Testis (tissue), 3 donors: Measurements from ENCODE around the gene RDM1. TPM values are rescaled to one million over a fixed set of nuclear protein-coding genes. Genes with fewer than 3 reads are reported as not detected.
"Not testable (repeated sequence)": the region's sequence is repeated elsewhere in the genome, so short reads cannot be mapped to it uniquely, and the experiment has no call there.

Source experiments
- DNase-seq: peaks from one replicate; pipeline ENCODE4 v3.0.0-alpha.2; 2019
- H3K27ac ChIP-seq, 2 donors: fragments of 200-600 bp; sonication (generic); one replicate each; pipeline ENCODE4 v1.5.1; 2019
- H3K27me3 ChIP-seq: fragments of 200-600 bp; sonication (generic); one replicate; pipeline ENCODE4 v1.5.1; 2019
- H3K36me3 ChIP-seq: fragments of 200-600 bp; sonication (generic); one replicate; pipeline ENCODE4 v1.5.1; 2017; ENCODE audit warnings: low read depth; ENCODE audit errors: missing control alignments
- H3K4me1 ChIP-seq: fragments of 200-600 bp; sonication (generic); one replicate; pipeline ENCODE4 v1.5.1; 2019
- H3K4me3 ChIP-seq, 2 donors: fragments of 200-600 bp; sonication (generic); one replicate each; pipeline ENCODE4 v1.5.1; 2017 to 2019
- H3K9me3 ChIP-seq: fragments of 200-600 bp; sonication (generic); one replicate; pipeline ENCODE4 v1.5.1; 2017
- POLR2A ChIP-seq: fragments of 450-650 bp; IDR thresholded peaks from one replicate; pipeline ENCODE4 v1.6.1; 2017; ENCODE audit warnings: antibody characterized with exemption, mild to moderate bottlenecking, moderate library complexity
- WGBS, 2 donors: methylation state at CpG; one replicate each; pipeline ENCODE4 v1.1.5; 2018; 5-methylcytosine and 5-hydroxymethylcytosine counted together
- intact Hi-C: fragments of 100-400 bp; cut with DNase I; formaldehyde crosslinking; loops from one replicate; pipeline ENCODE4 v1.15.1; 2023; ENCODE audit warnings: low total_unique reads
- polyA plus RNA-seq: library from polyadenylated mRNA; stranded (reverse); fragments of 350-450 nt; fragmentation: Illumina TruSeq; extraction: RNeasy Lipid Tissue Mini Kit (QIAGEN cat#74804); gene quantifications from one replicate; pipeline ENCODE4 v1.2.3, GENCODE V29; 2014; ENCODE audit warnings: low read depth, low replicate concordance; ENCODE audit not compliant: insufficient read depth
- total RNA-seq, 2 donors: library from RNA; depleted of rRNA; stranded (reverse); fragments of >200 nt; gene quantifications; one replicate each; pipeline ENCODE4 v1.2.3, GENCODE V29; 2016
- TF ChIP-seq, protein P1 (sequence below), 3 experiments: fragments of 450-650 bp in 2 of 3; fragments of 200-600 bp in 1 of 3; sonication (generic) in 1 of 3; IDR thresholded peaks; one replicate each; pipeline ENCODE4 v1.5.1; 2016 to 2019; ENCODE audit warnings: antibody characterized with exemption in 3 of 3, mild to moderate bottlenecking in 2 of 3, moderate library complexity in 1 of 3

RDM1 gene
- total and polyA plus RNA-seq, 3 donors from 2014 or later = 9.6 to 19.3 (median 18.6) TPM

DNA sequence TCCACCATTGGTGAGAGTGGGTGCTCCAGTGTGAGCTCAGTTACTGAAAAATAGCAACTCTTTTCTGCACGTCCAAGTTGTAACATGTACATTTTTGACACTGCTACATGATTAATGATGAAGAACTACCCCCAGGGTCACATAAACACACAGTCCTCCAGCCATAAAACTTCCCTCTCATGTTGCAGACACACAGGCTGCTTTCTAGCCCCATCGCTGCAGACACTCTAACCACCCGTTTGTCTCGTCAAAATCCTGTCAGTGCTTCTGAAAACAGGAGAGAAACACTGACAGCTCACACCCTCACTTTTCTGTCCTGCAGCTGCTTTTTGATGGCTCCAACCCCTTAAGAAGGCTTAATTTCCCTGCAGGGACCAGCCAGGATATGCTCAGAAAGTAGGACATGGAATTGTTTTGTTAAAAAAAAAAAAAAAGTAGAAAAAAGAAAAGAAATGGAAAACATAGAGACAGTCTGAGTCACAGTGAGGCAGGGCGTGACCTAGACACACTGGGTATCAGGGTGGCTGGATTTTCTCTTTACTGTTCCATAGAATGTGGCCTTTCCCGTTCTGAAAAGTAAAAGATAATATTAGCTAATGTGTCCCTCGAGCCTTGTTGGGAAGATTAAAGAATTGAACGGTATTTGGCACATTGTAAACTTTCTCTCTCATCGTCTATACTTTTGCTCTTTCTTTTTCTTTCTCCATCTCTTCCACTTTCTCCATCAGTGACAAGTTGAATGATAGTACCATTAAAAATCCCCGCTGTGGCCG, 29.7 kb downstream of the RDM1 start:
- H3K27ac ChIP-seq = no peak overlapping the region
- no peak overlapping the region for H3K4me3 ChIP-seq
- TF ChIP-seq, protein P1, sequence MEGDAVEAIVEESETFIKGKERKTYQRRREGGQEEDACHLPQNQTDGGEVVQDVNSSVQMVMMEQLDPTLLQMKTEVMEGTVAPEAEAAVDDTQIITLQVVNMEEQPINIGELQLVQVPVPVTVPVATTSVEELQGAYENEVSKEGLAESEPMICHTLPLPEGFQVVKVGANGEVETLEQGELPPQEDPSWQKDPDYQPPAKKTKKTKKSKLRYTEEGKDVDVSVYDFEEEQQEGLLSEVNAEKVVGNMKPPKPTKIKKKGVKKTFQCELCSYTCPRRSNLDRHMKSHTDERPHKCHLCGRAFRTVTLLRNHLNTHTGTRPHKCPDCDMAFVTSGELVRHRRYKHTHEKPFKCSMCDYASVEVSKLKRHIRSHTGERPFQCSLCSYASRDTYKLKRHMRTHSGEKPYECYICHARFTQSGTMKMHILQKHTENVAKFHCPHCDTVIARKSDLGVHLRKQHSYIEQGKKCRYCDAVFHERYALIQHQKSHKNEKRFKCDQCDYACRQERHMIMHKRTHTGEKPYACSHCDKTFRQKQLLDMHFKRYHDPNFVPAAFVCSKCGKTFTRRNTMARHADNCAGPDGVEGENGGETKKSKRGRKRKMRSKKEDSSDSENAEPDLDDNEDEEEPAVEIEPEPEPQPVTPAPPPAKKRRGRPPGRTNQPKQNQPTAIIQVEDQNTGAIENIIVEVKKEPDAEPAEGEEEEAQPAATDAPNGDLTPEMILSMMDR (IDR thresholded peaks at IDR 0.05) = no peak
- TF ChIP-seq POLR2A = no peak
- WGBS, 2 donors = 56 to 62% methylated on average over 11 of the region's 11 CpGs
- H3K4me1 ChIP-seq = no peaks in the 10 kb centered on the region
- H3K9me3 ChIP-seq = no peaks in the 10 kb centered on the region
- no peaks in the 10 kb centered on the region for H3K27me3 ChIP-seq
- H3K36me3 ChIP-seq = no peaks in the 10 kb centered on the region
- intact Hi-C loops = no loop called here
- DNase-seq = no peak

DNA sequence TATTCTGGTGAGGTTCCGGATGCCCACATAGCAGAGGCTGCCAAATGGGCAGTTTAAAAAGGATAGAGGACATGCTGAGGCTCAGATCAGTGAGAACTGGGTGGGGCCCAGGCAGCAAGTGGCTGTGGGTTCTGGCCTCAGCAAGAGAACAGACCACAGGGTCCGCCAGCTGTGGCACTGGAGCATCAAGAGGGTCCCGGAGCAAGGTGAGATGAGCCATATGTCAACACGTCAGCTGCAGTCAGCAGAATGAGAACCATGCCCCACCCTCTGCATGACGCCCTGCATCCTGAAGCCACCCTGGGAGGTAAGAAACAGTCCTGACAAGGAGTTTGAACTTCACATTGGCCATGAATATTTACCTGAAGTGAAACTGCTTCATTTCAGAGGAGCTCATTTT, 30.3 kb downstream of the RDM1 start:
- intact Hi-C loops = no loop called here

DNA sequence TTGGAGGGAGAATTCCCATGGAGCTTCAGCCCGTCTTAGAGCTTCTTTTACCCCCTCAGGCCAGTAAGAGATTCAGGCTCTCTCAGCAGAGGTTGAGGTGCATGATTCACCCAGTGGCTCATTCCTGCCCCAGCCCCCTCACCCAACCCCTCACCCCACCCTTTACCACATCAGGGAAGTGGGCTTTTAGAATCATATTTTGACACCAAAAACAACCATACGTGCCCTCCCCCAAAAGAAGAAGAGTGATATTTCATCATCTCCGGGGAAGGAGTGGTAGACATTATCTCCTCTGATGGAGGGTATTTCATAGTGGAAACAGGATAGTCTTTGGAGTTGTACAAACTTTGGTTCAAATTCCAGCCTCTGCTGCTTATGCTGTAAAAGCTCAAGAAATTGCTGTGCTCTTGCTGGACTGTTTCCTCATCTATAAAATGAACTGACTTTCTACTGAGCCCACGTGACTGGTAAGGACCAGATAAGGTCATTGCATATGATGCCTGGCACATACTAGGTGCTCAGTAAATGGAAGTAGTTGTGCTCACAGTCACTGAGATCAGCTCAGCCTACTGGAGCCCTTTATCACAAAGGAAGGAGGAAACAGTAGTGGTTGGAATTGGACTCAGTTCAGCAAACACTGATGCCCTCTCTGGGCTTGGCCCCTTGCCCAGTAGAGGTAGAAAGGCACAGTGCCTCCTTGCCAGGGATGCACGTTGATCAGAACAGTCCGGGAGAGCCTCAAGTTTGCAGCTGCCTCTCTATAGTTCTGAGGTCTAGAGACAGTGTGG, 32.1 kb downstream of the RDM1 start:
- DNase-seq = peak; percentile 40
- no peak overlapping the region for H3K4me3 ChIP-seq
- H3K4me1 ChIP-seq = no peaks in the 10 kb centered on the region
- no peaks in the 10 kb centered on the region for H3K36me3 ChIP-seq
- 60 to 83% methylated on average over 6 of the region's 6 CpGs for WGBS, 2 donors
- no peak for TF ChIP-seq POLR2A
- TF ChIP-seq, protein P1 (IDR thresholded peaks at IDR 0.05) = no peak
- no peaks in the 10 kb centered on the region for H3K9me3 ChIP-seq
- intact Hi-C loops = no loop called here
- no peak overlapping the region for H3K27ac ChIP-seq
- H3K27me3 ChIP-seq = no peaks in the 10 kb centered on the region

More for the DNA sequence above, 30.3 kb downstream of the RDM1 start:
- Histone ChIP-seq H3K4me1 (no peaks in the 10 kb centered on the region), H3K27ac (no peak overlapping the region), H3K9me3 (no peaks in the 10 kb centered on the region), H3K27me3 (no peaks in the 10 kb centered on the region), H3K4me3 (no peak overlapping the region), H3K36me3 (no peaks in the 10 kb centered on the region)
- DNase-seq = no peak
- 72 to 81% methylated on average over 5 of the region's 5 CpGs for WGBS, 2 donors
- TF ChIP-seq POLR2A = no peak
- TF ChIP-seq, protein P1 (IDR thresholded peaks at IDR 0.05) = no peak

DNA sequence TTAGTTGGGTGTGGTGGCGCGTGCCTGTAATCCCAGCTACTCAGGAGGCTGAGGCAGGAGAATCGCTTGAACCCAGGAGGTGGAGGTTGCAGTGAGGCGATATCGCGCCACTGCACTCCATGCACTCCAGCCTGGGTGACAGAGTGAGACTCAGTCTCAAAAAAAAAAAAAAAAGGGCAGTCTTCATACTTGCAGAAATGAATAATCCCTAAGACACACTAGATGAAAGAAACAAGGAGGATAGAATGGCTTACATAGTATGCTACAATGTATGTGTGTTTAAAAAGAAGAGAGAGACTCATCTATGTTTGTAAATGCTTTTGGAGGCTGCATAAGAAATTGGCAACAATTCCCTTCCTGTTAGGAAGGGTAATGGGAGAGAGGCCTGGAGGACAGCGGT, 32.8 kb downstream of the RDM1 start:
- H3K27me3 ChIP-seq, H3K9me3 ChIP-seq, H3K36me3 ChIP-seq, H3K27ac ChIP-seq, H3K4me3 ChIP-seq, H3K4me1 ChIP-seq, intact Hi-C loops, DNase-seq: not testable (repeated sequence)
- 91 to 92% methylated on average over 7 of the region's 7 CpGs for WGBS, 2 donors
